Uterus (tissue), 4 donors: Measurements from ENCODE around the gene TMEM120B. TPM values are rescaled to one million over a fixed set of nuclear protein-coding genes. Genes with fewer than 3 reads are reported as not detected.

ENCODE experiments used
- DNase-seq, 2 donors: peaks; one replicate each; pipeline ENCODE4 v3.0.0-alpha.2; 2019 to 2020
- H3K27ac ChIP-seq, 2 donors: fragments of 200-600 bp; sonication (generic); 1 replicate in 1 of 2; 2 replicates in 1 of 2; pipeline ENCODE4 v1.5.1; 2016 to 2018
- H3K27me3 ChIP-seq, 2 donors: fragments of 200-600 bp; sonication (generic); one replicate each; pipeline ENCODE4 v1.5.1; 2018 to 2019; ENCODE audit warnings: control low read depth in 1 of 2
- H3K36me3 ChIP-seq, 2 donors: fragments of 200-600 bp; sonication (generic); one replicate each; pipeline ENCODE4 v1.5.1; 2019; ENCODE audit warnings: control low read depth in 1 of 2
- H3K4me1 ChIP-seq, 2 donors: fragments of 200-600 bp; sonication (generic); one replicate each; pipeline ENCODE4 v1.5.1; 2018 to 2019; ENCODE audit warnings: control low read depth in 1 of 2
- H3K4me3 ChIP-seq, 2 donors: fragments of 200-600 bp; sonication (generic); 1 replicate in 1 of 2; 2 replicates in 1 of 2; pipeline ENCODE4 v1.5.1; 2018 to 2019; ENCODE audit warnings: mild to moderate bottlenecking in 1 of 2
- H3K9me3 ChIP-seq, 2 donors: fragments of 200-600 bp; sonication (generic); one replicate each; pipeline ENCODE4 v1.5.1; 2019; ENCODE audit warnings: control low read depth in 1 of 2
- CTCF ChIP-seq, 4 experiments: fragments of 200-600 bp in 2 of 4; fragments of 450-650 bp in 2 of 4; sonication (generic) in 2 of 4; IDR thresholded peaks; one replicate each; pipeline ENCODE4 v1.5.1; 2016 to 2019; ENCODE audit warnings: antibody characterized with exemption in 4 of 4, mild to moderate bottlenecking in 2 of 4, moderate library complexity in 1 of 4
- POLR2A ChIP-seq, 2 donors: fragments of 450-650 bp; IDR thresholded peaks; one replicate each; pipeline ENCODE4 v1.6.1; 2016; ENCODE audit warnings: antibody characterized with exemption in 2 of 2, mild to moderate bottlenecking in 1 of 2, moderate library complexity in 1 of 2
- intact Hi-C: fragments of 100-400 bp; cut with DNase I; formaldehyde crosslinking; loops from one replicate; pipeline ENCODE4 v1.15.1; 2023; ENCODE audit warnings: low total_unique reads
- total RNA-seq, 4 donors: library from RNA; depleted of rRNA in 3 of 4; stranded (reverse); fragments of >200 nt in 3 of 4; gene quantifications; one replicate each; pipeline versions ENCODE4 v1.1.0 to v1.2.4, GENCODE V29; 2014 to 2023
- donor health status: DM: yes; HTN: yes; CAD: no.

TMEM120B gene
- total RNA-seq, 4 donors from 2014 or later = 1.0 to 35.2 (median 19.6) TPM

GRCh38 chr12:121715862-121716435 is 3.4 kb downstream of the TMEM120B start:
- intact Hi-C loops = no loop called here
- no peak for TF ChIP-seq CTCF (IDR thresholded peaks at IDR 0.05)
- no peak for TF ChIP-seq POLR2A (IDR thresholded peaks at IDR 0.05)
- H3K27ac ChIP-seq = no peak overlapping the region
- no peaks in the 10 kb centered on the region for H3K36me3 ChIP-seq
- no peak overlapping the region for H3K4me3 ChIP-seq
- DNase-seq = no peak
- H3K27me3 ChIP-seq = no peaks in the 10 kb centered on the region
- no peaks in the 10 kb centered on the region for H3K9me3 ChIP-seq
- H3K4me1 ChIP-seq = peaks cover 0 to 8% of the 10 kb centered on the region in 2 donors

- H3K36me3 ChIP-seq = no peaks in the 10 kb centered on the region
- peaks cover 0 to 5% of the 10 kb centered on the region in 2 donors for H3K4me1 ChIP-seq
- DNase-seq = peak; percentile 35 to 48
- intact Hi-C loops = no loop called here
- no peaks in the 10 kb centered on the region for H3K27me3 ChIP-seq
- no peaks in the 10 kb centered on the region for H3K9me3 ChIP-seq
- H3K4me3 ChIP-seq = no peak overlapping the region
- H3K27ac ChIP-seq = peak overlapping the region in 1 of 2 donors; percentile 37
- TF ChIP-seq POLR2A (IDR thresholded peaks at IDR 0.05) (no peak), CTCF (IDR thresholded peaks at IDR 0.05) (no peak)
Observed at GRCh38 chr12:121717041-121717699, 4.6 kb downstream of the TMEM120B start.

- H3K9me3 ChIP-seq = no peaks in the 10 kb centered on the region
- no peak overlapping the region for H3K27ac ChIP-seq
- H3K4me1 ChIP-seq = peaks cover 0 to 5% of the 10 kb centered on the region in 2 donors
- no peaks in the 10 kb centered on the region for H3K36me3 ChIP-seq
- no peak for DNase-seq
- H3K4me3 ChIP-seq = no peak overlapping the region
- no peak for TF ChIP-seq POLR2A (IDR thresholded peaks at IDR 0.05)
- no peak for TF ChIP-seq CTCF (IDR thresholded peaks at IDR 0.05)
- intact Hi-C loops = no loop called here
- H3K27me3 ChIP-seq = no peaks in the 10 kb centered on the region
Observed at GRCh38 chr12:121718653-121719239, 6.2 kb downstream of the TMEM120B start.

GRCh38 chr12:121719926-121720414 is 7.4 kb downstream of the TMEM120B start:
- peak overlapping the region; percentile 0 to 52 for H3K27ac ChIP-seq
- intact Hi-C loops = no loop called here
- no peaks in the 10 kb centered on the region for H3K27me3 ChIP-seq
- peak; percentile 40 to 42 for DNase-seq
- H3K36me3 ChIP-seq = no peaks in the 10 kb centered on the region
- H3K4me3 ChIP-seq = no peak overlapping the region
- no peaks in the 10 kb centered on the region for H3K9me3 ChIP-seq
- TF ChIP-seq CTCF (IDR thresholded peaks at IDR 0.05) (no peak), POLR2A (IDR thresholded peaks at IDR 0.05) (no peak)
- H3K4me1 ChIP-seq = peaks cover 0 to 5% of the 10 kb centered on the region in 2 donors

- no peaks in the 10 kb centered on the region for H3K9me3 ChIP-seq
- intact Hi-C loops = no loop called here
- H3K27ac ChIP-seq = peak overlapping the region in 1 of 2 donors; percentile 52
- no peaks in the 10 kb centered on the region for H3K27me3 ChIP-seq
- H3K4me3 ChIP-seq = no peak overlapping the region
- TF ChIP-seq CTCF (IDR thresholded peaks at IDR 0.05) = no peak
- TF ChIP-seq POLR2A (IDR thresholded peaks at IDR 0.05) = no peak
- DNase-seq = no peak
- no peaks in the 10 kb centered on the region for H3K36me3 ChIP-seq
- H3K4me1 ChIP-seq = peaks cover 0 to 5% of the 10 kb centered on the region in 2 donors
Observed at GRCh38 chr12:121720762-121721161, 8.2 kb downstream of the TMEM120B start.
